Parathyroid adenoma (tissue), 2 donors: Measurements from ENCODE around the gene CBLB.
A peak's percentile ranks its signal among the peaks of the same experiment; 100 is the strongest.

Experiments used
- H2AFZ ChIP-seq: fragments of 300-600 bp; sonication (generic); one replicate; pipeline ENCODE4 v1.7.0; 2017; ENCODE audit warnings: antibody characterized with exemption, mild to moderate bottlenecking
- H3K27ac ChIP-seq: fragments of 300-600 bp; sonication (generic); one replicate; pipeline ENCODE4 v1.7.0; 2017
- H3K27me3 ChIP-seq: fragments of 300-600 bp; sonication (generic); one replicate; pipeline ENCODE4 v1.7.0; 2017; ENCODE audit warnings: low read length; ENCODE audit not compliant: control insufficient read depth, insufficient read depth
- H3K36me3 ChIP-seq: fragments of 300-600 bp; sonication (generic); one replicate; pipeline ENCODE4 v1.7.0; 2017; ENCODE audit warnings: low read length; ENCODE audit not compliant: control insufficient read depth, insufficient read depth
- H3K4me1 ChIP-seq: fragments of 300-600 bp; sonication (generic); one replicate; pipeline ENCODE4 v1.7.0; 2017; ENCODE audit warnings: control low read depth
- H3K4me2 ChIP-seq: fragments of 300-600 bp; sonication (generic); one replicate; pipeline ENCODE4 v1.7.0; 2017; ENCODE audit warnings: low read length
- H3K4me3 ChIP-seq: fragments of 300-600 bp; sonication (generic); one replicate; pipeline ENCODE4 v1.7.0; 2017; ENCODE audit warnings: low read depth, low read length
- H3K79me2 ChIP-seq: fragments of 300-600 bp; sonication (generic); one replicate; pipeline ENCODE4 v1.7.0; 2017; ENCODE audit warnings: control low read depth
- H3K9ac ChIP-seq: fragments of 300-600 bp; sonication (generic); one replicate; pipeline ENCODE4 v1.7.0; 2017; ENCODE audit warnings: mild to moderate bottlenecking
- H3K9me3 ChIP-seq: fragments of 300-600 bp; sonication (generic); one replicate; pipeline ENCODE4 v1.7.0; 2017; ENCODE audit warnings: low read length; ENCODE audit not compliant: control insufficient read depth
- CTCF ChIP-seq: fragments of 300-600 bp; sonication (generic); IDR thresholded peaks from one replicate; pipeline ENCODE4 v1.7.0; 2017; ENCODE audit warnings: antibody characterized with exemption, mild to moderate bottlenecking
- donor health status: primary hyperparathyroidism.

Gene CBLB

GRCh38 chr3:105656651-105657504, 211.9 kb downstream of the CBLB start:
- Histone ChIP-seq H3K36me3 (no peaks in the 10 kb centered on the region), H2AFZ (no peak overlapping the region), H3K4me1 (no peaks in the 10 kb centered on the region), H3K4me2 (no peak overlapping the region), H3K9me3 (no peaks in the 10 kb centered on the region), H3K79me2 (no peaks in the 10 kb centered on the region), H3K27me3 (no peaks in the 10 kb centered on the region), H3K9ac (no peak overlapping the region), H3K27ac (no peak overlapping the region), H3K4me3 (no peak overlapping the region)
- TF ChIP-seq CTCF, result no peak

GRCh38 chr3:105653868-105654267, 214.9 kb downstream of the CBLB start:
- no peaks in the 10 kb centered on the region for H3K36me3 ChIP-seq

GRCh38 chr3:105653166-105653565, 215.6 kb downstream of the CBLB start:
- Histone ChIP-seq H3K9ac (no peak overlapping the region), H3K9me3 (no peaks in the 10 kb centered on the region), H3K4me2 (no peak overlapping the region), H3K36me3 (no peaks in the 10 kb centered on the region), H2AFZ (peak overlapping the region; percentile 10), H3K4me3 (no peak overlapping the region), H3K27me3 (no peaks in the 10 kb centered on the region), H3K27ac (no peak overlapping the region), H3K79me2 (no peaks in the 10 kb centered on the region), H3K4me1 (no peaks in the 10 kb centered on the region)
- TF ChIP-seq CTCF, result no peak

More at GRCh38 chr3:105653868-105654267, 214.9 kb downstream of the CBLB start:
- Histone ChIP-seq H3K4me3 (no peak overlapping the region), H3K9ac (no peak overlapping the region), H2AFZ (no peak overlapping the region), H3K27ac (no peak overlapping the region), H3K4me1 (no peaks in the 10 kb centered on the region), H3K27me3 (no peaks in the 10 kb centered on the region), H3K9me3 (no peaks in the 10 kb centered on the region), H3K79me2 (no peaks in the 10 kb centered on the region), H3K4me2 (no peak overlapping the region)
- no peak for TF ChIP-seq CTCF

GRCh38 chr3:105649480-105649879, 219.3 kb downstream of the CBLB start:
- no peak overlapping the region for H3K27ac ChIP-seq
- no peak overlapping the region for H2AFZ ChIP-seq

More at GRCh38 chr3:105649480-105649879, 219.3 kb downstream of the CBLB start:
- H3K9ac ChIP-seq, result no peak overlapping the region
- no peaks in the 10 kb centered on the region for H3K36me3 ChIP-seq
- no peaks in the 10 kb centered on the region for H3K9me3 ChIP-seq
- no peaks in the 10 kb centered on the region for H3K27me3 ChIP-seq
- TF ChIP-seq CTCF, result no peak
- H3K79me2 ChIP-seq, result no peaks in the 10 kb centered on the region
- H3K4me2 ChIP-seq, result no peak overlapping the region
- no peak overlapping the region for H3K4me3 ChIP-seq
- no peaks in the 10 kb centered on the region for H3K4me1 ChIP-seq
